NK-92 (cell line): ENCODE data around the gene APLN.

ENCODE experiments used
- DNase-seq: peaks from one replicate; lab custom pipeline; 2025; ENCODE audit not compliant: unreplicated experiment; lab: John Stamatoyannopoulos, UW

APLN gene

DNA sequence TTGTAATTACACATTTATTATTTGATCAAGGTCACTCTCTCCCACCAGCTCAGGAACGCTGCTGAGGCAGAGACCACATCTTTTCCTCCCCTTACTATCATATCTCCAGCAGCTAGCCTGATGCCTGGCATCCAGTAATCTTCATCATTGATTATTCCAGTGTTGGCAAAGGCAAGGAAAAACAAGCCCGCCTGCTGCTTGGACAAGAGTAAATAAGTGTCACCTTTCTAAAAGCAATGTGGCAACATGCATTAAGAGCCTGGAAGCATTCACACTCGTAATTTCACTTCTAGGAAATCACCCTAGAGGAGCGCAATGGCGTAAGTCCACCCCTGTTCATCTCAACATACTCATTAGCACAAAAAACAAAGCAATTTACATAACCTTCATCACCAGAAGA, 54.8 kb downstream of the APLN start:
- no peak for DNase-seq

DNA sequence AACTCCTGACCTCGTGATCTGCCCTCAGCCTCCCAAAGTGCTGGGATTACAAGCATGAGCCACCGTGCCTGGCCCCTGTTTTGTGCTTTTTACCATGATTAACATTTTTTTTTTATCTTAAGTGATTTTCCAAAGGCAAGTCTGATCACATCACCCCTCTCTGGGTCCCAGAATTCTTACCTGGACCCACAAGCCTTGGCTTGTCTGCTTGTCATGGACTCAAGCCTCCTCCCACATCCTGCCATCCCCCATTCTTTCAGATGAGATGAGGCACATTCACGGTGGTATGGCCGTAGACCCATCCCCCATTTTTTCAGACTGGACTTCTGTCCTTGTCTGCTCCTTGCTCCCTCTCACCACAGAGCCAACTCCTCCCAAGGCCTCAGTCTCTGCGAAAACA, 55.3 kb downstream of the APLN start:
- no peak for DNase-seq

DNA sequence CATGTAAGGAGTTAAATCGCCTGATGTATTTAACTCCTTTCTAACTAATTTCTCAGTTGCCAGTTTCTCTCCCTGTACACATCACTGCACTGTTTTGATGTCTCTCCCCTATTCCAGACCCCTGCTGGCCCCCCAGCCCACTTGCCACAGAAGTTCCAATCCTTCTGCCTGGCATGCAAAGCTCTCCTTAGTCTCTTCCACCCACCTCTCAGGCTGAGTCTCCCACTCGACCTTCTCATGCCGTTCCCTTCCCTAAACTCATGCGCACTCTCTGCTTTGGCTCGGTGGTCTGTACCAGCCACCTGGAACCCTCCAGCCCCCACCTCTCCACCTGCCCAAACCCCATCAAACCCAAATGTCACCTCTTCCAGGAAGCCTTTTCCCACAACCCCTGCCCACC, 56.9 kb downstream of the APLN start:
- no peak for DNase-seq

DNA sequence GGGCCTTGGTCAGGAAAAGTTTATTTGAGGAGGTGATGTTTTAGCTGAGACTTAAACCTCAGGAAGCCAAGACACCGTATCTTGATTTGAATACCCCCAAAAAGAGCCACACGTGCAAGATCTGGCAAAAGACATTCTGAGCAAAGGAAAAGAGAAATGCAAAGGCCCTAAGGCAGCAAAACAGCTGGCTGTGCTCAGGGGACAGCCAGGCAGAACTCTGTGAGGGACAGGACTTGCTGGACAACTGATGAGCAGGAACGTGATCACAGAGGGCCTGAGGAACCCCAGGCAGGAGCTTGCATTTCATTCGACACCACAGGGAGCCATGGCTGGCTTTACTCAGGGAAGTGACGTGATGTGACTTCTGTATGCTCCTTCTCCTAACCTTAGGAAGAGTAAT, 58.7 kb downstream of the APLN start:
- no peak for DNase-seq
